Measurements from ENCODE around the gene PBXIP1.

PBXIP1 gene

GRCh38 chr1:154972517-154973343, 16.8 kb upstream of the PBXIP1 start:
- peak; percentile 78 for DNase-seq (ENCODE audit: low spot score)

GRCh38 chr1:154972213-154972516, 16.3 kb upstream of the PBXIP1 start:
- no peak for DNase-seq (ENCODE audit: low spot score)

- no peak for DNase-seq (ENCODE audit: low spot score)
These were observed 15.6 kb upstream of the PBXIP1 start for GRCh38 chr1:154971341-154971998.

DNA sequence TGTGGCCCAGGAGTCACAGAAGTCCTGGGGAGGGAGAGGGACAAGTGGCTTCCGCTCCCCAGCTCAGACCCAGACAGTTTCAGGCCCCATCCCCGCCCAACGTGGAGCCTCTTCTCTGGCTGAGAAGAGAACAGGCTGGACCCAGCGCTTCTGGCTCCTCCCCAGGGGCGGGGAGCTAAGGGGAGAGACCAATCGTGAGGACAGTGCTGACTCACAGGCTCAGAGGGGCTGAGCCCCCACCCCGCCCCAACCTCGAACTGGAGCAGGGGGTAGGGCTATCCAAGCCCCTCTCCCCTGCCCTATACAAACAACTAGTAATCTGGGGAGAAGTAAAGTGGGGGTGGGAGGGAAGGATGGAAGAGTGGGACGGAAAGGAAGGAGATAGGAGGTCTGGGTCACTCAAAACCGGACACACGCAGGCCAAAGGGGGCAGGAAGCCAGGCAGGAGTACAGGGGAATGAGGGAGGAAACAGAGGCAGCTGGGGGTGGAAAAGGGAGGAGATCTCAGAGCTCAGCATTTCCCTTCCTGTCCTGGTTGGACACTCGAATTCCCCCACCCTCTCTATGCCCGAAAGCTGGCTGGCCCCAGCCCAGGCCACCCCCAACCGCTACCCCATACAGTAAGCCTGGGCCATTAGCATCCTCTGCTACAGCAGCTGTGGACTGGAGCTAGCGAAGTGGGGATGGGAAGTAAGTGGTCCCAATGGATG, 14.9 kb upstream of the PBXIP1 start, which contains the start of gene SHC1:
TSS of gene SHC1 (minus strand) at position 117 of the 710 bp plus-strand sequence. CDS start 221 bp downstream, outside the sequence.
- DNase-seq (ENCODE audit: low spot score) = peak; percentile 92

- no peak for DNase-seq (ENCODE audit: low spot score)
These were observed 14.1 kb upstream of the PBXIP1 start for GRCh38 chr1:154969860-154970452.

GRCh38 chr1:154969246-154969645, 13.3 kb upstream of the PBXIP1 start:
- DNase-seq (ENCODE audit: low spot score) = no peak

- no peak for DNase-seq (ENCODE audit: low spot score)
These were observed 12.8 kb upstream of the PBXIP1 start for GRCh38 chr1:154968731-154969130.

DNA sequence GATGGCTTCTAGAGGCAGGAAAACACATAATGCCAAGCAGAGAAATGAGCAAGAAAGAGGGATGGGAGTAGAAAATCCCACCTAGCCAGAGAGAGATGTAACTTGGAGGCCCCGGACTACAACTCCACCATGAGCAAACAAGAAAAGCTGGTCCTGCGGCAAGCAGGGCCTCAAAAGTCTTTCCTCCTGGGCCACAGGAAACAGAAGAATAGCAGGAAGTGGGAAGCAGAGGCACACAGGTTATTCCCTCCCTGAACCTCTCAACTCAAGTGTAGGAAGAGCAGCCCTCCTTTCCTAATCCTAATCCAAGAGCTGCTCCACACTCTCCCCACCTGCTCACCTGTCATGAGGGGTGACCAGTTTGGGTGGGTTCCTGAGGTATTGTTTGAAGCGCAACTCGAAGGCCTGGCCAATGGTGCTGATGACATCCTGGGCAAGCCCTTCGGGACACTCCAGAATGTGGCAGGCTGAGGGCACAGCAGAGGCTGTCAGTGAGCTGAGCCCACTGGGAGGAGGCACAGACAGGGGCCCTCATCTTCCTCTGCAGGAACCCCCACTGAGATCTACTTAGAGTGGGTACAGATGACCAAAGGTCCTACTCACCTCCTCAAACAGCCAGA, 11.5 kb upstream of the PBXIP1 start:
- DNase-seq (ENCODE audit: low spot score) = no peak

GRCh38 chr1:154966111-154966510, 10.2 kb upstream of the PBXIP1 start:
- no peak for DNase-seq (ENCODE audit: low spot score)

DNA sequence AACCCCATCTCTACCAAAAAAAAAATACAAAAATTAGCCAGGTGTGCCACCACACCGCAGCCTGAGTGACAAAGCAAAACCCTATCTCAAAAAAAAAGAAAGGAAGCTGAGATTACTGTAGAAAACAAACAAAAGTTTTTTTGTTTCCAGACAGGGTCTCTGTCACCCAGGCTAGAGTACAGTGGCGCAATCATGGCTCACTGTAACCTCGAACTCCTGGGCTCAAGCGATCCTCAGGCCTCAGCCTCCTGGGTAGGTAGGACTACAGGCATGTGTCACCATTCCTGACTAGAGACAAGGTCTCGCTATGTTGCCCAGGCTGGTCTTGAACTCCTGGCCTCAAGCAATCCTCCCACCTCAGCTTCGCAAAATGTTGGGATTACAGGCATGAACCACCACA, 8.5 kb upstream of the PBXIP1 start:
- no peak for DNase-seq (ENCODE audit: low spot score)

GRCh38 chr1:154963643-154964042, 7.7 kb upstream of the PBXIP1 start:
- DNase-seq (ENCODE audit: low spot score) = no peak

- DNase-seq (ENCODE audit: low spot score) = no peak
These were observed 7.0 kb upstream of the PBXIP1 start for GRCh38 chr1:154962795-154963330.

- no peak for DNase-seq (ENCODE audit: low spot score)
These were observed 6.4 kb upstream of the PBXIP1 start for GRCh38 chr1:154962156-154962749.

- DNase-seq (ENCODE audit: low spot score) = peak; percentile 91
These were observed 5.6 kb upstream of the PBXIP1 start, which contains the start of gene PYGO2 for GRCh38 chr1:154961207-154962155. Gene PYGO2, minus strand, starts transcription at chr1:154961782. Its CDS starts 206 bp downstream, at chr1:154961576.

GRCh38 chr1:154960446-154961136, 4.7 kb upstream of the PBXIP1 start:
- no peak for DNase-seq (ENCODE audit: low spot score)

DNA sequence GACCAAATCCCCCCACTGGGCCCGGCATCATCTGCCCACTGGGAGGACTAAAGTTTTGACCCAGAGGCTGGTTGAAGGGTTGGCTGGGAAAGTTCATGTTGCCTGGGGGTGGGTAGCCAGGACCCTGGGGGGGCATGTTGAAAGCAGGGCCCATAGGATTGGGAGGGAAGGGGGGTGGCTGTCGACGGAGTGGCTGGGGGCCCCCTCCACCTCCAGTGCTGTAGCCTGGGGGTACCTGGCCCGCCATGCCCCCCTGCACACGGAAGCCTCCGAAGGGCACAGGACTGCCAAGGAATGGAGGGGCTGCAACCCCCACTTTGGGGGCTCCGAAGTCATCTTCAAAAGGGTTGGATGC, 3.5 kb upstream of the PBXIP1 start:
- DNase-seq (ENCODE audit: low spot score) = no peak

DNA sequence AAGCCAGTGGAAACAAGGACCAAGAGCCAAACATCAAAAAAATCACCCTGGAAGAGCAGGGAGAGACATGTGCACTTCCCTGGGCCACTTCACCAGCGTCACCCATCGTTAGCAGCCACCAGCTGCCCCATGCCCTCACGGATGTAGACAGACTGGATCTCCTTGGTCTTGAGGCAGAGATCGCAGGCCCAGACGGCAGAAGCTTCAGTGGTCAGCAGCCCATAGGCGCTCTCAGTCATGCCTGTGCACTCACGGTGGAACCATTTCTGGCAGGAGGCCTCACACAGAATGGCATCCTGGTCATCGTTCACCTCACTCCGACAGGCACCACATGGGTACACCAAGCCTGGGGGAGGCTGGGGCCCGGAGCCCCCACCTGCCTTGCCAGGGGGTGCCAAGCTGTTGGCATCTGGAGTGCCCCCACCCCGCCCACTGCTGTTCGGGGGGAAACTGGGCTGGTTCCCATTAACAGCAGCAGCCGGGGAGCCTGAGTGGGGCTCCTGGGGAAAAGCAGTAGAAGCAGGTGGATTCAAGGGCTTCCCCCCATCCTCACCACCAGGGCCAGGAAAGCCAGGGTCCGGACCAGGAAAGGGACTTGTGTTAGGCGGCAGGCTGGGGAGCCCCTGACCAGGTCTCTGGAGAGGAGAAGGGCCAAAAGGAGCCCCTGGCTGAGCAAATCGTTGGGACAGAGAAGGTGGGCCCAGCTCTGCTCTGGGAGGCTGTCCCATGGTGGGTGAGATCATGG, 3.0 kb upstream of the PBXIP1 start:
- DNase-seq (ENCODE audit: low spot score) = no peak

GRCh38 chr1:154958036-154958435, 2.1 kb upstream of the PBXIP1 start:
- DNase-seq (ENCODE audit: low spot score) = no peak

DNA sequence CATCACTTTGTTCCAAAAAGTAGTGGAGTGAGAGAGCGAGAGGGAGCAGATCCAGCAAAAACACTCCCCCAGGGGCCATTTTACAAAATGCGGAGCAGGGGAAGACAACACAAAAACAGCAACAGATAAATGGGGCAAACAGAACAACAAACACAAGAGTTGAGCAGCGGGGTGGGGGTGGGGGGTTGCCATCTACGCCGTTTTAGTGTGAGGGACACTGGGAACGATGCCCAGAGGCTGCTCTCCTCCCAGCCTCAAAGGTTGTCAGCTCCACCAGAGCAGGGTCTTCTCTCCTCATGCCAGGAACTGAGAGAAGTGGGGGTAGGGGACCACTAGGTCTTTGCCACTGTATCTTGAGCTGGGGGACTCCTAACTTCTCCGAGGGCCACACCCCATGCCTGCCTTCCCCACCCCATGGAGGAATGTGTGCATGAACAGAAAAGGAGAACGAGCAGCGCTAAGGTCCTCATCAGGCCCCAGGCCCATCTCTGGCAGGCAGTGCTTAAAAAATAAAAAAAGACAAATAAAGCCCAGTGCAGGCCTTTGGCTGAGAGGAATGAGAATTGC, 1.3 kb upstream of the PBXIP1 start:
- DNase-seq (ENCODE audit: low spot score) = no peak
